Stimulated activated CD8-positive, alpha-beta memory T cell treated with anti-CD3 and anti-CD28 coated beads, Interleukin-7, amount 100 ng/mL, for 24 hours (primary cell): ENCODE data around the gene EIF3B.
"Not testable (repeated sequence)": the region's sequence is repeated elsewhere in the genome, so short reads cannot be mapped to it uniquely, and the experiment has no call there.

Experiments
- DNase-seq: peaks from one replicate; pipeline ENCODE4 v3.0.0-alpha.2; 2020; ENCODE audit warnings: low read depth

Gene EIF3B

GRCh38 chr7:2402687-2403013 is 48.0 kb downstream of the EIF3B start:
- DNase-seq: no peak

DNA sequence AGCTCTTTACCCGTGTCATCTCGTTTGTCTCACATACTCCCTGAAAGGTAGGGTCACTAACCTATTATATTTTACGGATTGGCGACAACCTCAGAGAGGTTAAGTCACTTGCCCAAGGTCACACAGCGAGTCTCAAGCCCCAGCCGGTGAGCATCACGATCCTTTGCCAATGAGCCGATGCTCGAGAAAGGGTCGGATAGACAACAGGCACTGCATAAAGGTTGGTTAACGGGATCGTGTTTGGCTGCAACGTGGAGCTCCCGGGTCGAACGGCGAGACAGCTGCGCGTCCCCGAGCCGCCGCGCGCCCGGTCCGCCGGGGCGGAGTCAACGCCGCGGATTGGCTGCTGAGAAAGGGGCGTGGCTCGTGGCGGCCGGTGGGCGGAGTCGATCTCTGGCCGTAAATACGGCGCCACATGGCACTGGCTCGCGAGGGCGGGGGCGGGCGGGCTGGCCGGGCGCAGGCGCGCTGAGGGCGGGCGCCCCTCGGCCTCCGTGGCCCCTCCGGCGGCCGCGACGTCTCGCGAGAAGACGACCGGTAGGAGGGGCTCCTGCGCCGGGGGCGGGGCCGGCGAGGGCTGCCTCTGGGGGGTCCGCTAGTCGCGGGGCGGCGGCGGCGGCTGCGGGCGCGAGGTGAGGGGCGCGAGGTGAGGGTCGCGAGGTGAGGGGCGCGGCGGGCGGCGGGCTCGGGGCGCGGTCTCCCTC is 48.5 kb downstream of the EIF3B start, which contains the start of gene CHST12:
TSS of gene CHST12 (plus strand) at position 598 of the 704 bp plus-strand sequence. CDS start 29,029 bp downstream, outside the sequence.
- peak; percentile 80 for DNase-seq

GRCh38 chr7:2403718-2404648 is 49.4 kb downstream of the EIF3B start:
- no peak for DNase-seq

GRCh38 chr7:2404714-2405119 is 50.1 kb downstream of the EIF3B start:
- no peak for DNase-seq

DNA sequence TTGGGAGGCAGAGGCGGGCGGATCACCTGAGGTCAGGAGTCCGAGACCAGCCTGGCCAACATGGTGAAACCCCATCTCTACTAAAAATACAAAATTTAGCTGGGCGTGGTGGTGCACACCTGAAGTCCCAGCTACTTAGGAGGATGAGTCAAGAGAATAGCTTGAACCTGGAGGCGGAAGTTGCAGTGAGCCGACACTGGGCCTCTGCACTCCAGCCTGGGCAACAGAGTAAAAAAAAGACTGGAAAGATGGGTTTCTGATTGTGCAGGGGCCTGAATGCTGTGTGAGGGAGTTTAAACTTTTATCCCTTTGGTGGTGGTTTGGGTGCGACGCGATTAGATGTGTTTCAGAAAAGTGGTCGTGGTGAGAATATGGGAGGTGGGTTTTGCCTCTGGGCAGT is 50.6 kb downstream of the EIF3B start:
- no peak for DNase-seq

GRCh38 chr7:2405601-2406345 is 51.1 kb downstream of the EIF3B start:
- peak; percentile 42 for DNase-seq

- DNase-seq: no peak
Observed at GRCh38 chr7:2409745-2410414, 55.3 kb downstream of the EIF3B start.

DNA sequence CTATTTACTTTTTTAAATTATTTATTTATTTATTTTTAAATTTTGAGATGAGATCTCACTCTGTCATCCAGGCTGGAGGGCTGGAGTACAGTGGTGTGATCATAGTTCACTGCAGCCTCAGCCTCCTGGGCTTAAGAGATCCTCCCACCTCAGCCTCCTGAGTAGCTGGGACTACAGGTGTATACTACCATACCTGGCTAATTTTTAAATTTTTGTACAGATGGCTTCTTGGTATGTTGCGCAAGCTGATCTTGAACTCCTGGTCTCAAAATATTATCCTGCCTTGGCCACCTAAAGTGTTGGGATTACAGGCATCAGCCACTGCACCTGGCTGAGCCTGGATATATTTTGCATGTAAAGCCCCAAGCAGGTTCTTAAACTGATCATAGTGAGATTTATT is 56.4 kb downstream of the EIF3B start:
- no peak for DNase-seq

DNA sequence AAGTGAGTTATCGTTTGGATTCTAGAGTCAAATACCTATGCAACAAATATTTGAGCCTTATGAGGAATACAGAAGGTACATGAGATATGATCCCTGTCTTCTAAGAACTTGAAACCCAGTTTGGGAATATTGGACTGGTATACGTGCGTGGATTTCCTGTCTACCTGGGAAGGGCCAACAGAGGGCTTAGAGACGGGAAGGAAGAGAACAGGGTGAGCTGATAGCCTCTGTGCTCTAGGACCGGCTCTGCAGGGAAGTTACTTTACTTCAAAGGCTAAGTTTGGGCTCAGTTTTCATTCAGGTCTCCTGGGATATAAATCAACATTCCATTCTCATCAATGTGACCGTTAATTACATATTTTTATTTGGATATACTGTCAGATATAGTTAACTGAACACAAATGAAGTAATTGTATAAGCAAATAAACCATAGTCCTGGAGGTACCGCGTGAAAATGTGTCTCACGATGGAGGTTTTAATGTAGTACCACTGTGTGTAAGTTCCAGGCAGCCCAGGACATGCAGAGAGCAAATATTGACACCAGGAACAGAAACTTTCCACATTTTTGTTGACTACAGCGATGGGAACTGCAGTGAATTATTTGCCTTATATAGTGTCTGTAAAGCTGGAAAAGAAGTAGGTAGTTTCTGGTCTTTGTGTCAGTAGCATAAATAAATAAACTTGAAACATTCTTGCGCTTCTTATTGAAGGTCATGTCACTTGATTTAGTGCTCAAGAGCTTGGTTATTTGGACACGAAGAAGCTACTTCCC is 57.4 kb downstream of the EIF3B start:
- no peak for DNase-seq

DNA sequence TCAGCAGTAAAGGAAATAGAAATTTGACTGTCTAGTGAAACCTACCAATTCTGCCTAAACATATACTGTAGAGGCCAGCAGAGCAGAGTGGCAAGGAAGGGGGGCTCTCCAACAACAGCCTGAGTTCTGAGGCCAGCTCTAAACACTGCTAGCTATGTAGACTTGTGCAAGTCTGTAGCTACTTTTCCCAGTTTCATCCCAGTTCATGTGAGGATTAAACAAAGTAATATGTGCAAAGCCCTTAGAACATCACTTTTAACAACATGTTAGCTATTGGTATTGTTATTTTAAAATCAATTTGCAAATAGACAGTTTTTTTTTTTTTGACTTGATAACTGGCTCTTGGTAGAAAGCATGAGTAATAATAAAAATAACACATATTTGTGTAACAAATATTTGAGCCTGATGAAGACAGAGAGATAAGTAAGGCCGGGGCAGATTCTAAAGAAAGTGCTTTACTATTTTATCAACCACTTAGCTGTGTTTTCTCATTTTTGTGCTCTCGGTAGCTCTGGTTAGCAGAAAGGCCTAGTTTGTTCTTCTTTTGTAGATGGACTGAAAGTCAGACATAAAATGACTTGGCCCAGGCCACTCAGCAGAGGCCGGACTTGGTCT is 58.1 kb downstream of the EIF3B start:
- DNase-seq: no peak

GRCh38 chr7:2416063-2416462 is 61.4 kb downstream of the EIF3B start:
- no peak for DNase-seq

GRCh38 chr7:2416650-2417049 is 62.0 kb downstream of the EIF3B start:
- no peak for DNase-seq

DNA sequence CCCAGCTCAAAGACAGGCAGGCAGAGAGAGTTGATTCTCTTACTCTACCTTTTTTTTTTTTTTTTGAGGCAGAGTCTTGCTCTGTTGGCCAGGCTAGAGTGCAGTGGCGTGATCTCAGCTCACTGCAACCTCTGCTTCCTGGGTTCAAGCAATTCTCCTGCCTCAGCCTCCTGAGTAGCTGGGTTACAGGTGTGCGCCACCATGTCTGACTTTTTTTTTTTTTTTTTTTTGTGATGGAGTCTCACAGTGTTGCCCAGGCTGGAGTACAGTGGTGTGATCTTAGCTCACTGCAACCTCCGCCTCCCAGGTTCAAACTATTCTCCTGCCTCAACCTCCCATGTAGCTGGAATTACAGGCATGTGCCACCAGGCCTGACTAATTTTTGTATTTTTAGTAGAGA is 62.6 kb downstream of the EIF3B start:
- not testable (repeated sequence) for DNase-seq

DNA sequence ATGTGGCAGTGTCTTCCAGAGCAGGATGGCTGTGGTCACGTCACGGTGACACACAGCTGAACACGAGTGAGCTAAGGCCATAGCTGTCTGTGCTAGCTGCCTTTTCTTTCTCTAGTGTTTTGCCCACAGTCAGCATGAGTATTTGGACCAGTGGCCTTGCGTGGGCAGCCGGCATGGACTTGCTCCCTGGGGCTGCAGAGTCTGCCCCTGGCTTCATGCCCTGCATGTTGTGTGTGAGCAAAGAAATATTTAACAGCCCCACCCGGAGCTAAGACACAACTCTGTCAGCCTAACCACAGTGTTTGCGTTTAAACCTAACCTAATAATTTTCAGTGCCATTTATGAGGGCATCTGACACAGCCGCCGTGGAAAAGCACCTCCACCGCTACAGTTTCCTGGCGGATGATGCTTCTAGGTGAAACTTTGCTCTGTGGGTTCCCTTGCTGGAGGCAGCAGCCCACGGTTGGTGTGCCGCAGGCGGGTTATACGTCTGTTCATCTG is 63.4 kb downstream of the EIF3B start:
- no peak for DNase-seq

DNA sequence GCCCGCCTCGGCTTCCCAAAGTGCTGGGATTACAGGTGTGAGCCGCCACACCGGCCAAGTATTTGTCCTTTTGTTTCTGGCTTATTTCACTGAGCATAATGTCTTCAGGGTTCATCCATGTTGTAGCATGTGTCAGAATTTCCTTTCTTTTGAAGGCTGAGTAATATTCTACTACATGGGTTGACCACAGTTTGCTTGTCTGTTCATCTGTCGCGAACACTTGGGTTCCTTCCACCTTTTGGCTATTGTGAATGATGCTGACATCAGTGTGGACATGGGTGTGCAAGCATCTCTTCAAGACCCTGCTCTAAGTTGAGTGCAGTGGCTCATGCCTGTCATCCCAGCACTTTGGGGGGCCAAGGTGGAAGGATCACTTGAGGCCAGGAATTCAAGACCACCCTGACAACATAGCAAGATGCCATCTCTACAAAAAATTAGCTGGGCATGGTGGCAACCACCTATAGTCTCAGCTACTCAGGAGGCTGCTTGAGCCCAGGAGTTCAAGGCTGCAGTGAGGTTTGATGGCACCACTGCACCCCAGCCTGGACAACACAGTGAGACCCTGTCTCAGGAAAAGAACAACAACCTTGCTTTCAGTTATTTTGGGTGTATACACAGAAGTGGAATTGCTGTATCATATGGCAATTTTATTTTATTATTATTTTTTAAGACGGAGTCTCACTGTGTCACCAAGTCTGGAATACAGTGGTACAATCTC is 65.7 kb downstream of the EIF3B start:
- DNase-seq: no peak

- no peak for DNase-seq
Observed at GRCh38 chr7:2421943-2422310, 67.3 kb downstream of the EIF3B start.

DNA sequence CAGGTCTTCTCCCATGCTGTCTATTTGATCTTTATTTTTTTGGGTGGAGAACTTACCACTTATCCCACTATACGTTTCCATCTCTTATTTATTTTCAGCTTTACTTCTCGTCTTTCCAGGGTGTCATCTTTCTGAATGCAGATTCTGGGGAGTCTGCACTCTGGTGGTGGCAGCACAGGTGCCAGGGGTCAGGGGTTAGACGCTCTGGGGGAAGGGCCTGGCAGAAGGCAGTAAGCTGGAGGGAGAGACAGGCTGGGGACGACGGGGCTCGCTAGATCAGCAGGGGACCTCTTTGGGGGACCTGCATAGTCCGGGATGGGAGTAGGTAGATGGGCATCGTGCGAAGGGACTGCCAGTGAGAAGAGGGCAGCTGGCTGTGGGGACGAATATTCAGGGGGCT is 71.1 kb downstream of the EIF3B start:
- no peak for DNase-seq
